Suprapubic skin (tissue), 4 donors: ENCODE data around the gene FNIP1. TPM values are rescaled to one million over a fixed set of nuclear protein-coding genes. Genes with fewer than 3 reads are reported as not detected.

Experiments used
- DNase-seq, 2 donors: peaks; one replicate each; pipeline ENCODE4 v3.0.0-alpha.2; 2019; ENCODE audit warnings: low spot score in 2 of 2
- H3K27ac ChIP-seq: fragments of 200-600 bp; sonication (generic); one replicate; pipeline ENCODE4 v1.5.1; 2019
- H3K27me3 ChIP-seq: fragments of 200-600 bp; sonication (generic); one replicate; pipeline ENCODE4 v1.5.1; 2019
- H3K36me3 ChIP-seq: fragments of 200-600 bp; sonication (generic); one replicate; pipeline ENCODE4 v1.5.1; 2019
- H3K4me1 ChIP-seq: fragments of 200-600 bp; sonication (generic); one replicate; pipeline ENCODE4 v1.5.1; 2019
- H3K4me3 ChIP-seq: fragments of 200-600 bp; sonication (generic); one replicate; pipeline ENCODE4 v1.5.1; 2019; ENCODE audit warnings: mild to moderate bottlenecking
- H3K9me3 ChIP-seq: fragments of 200-600 bp; sonication (generic); one replicate; pipeline ENCODE4 v1.5.1; 2019
- CTCF ChIP-seq, 2 donors: fragments of 200-600 bp in 1 of 2; fragments of 450-650 bp in 1 of 2; sonication (generic) in 1 of 2; IDR thresholded peaks; one replicate each; pipeline ENCODE4 v1.5.1; 2016 to 2019; ENCODE audit warnings: antibody characterized with exemption in 2 of 2, mild to moderate bottlenecking in 1 of 2, moderate library complexity in 1 of 2
- EP300 ChIP-seq: sonication (generic); formaldehyde crosslinking; IDR thresholded peaks from one replicate; pipeline ENCODE4 v1.6.1; 2017; ENCODE audit warnings: antibody characterized with exemption
- POLR2A ChIP-seq, 2 donors: fragments of 450-650 bp; IDR thresholded peaks; one replicate each; pipeline ENCODE4 v1.6.1; 2017; ENCODE audit warnings: antibody characterized with exemption in 2 of 2, mild to moderate bottlenecking in 2 of 2, moderate library complexity in 2 of 2
- POLR2AphosphoS5 ChIP-seq, 3 donors: sonication (generic); formaldehyde crosslinking; IDR thresholded peaks; one replicate each; pipeline ENCODE4 v1.6.1; 2017; ENCODE audit warnings: antibody characterized with exemption in 3 of 3
- WGBS: methylation state at CpG from one replicate; pipeline ENCODE4 v1.1.5; 2018; 5-methylcytosine and 5-hydroxymethylcytosine counted together
- total RNA-seq, 4 donors: library from RNA; depleted of rRNA; stranded (reverse); fragments of >200 nt; gene quantifications; one replicate each; pipeline ENCODE4 v1.1.0, GENCODE V29; 2016

Gene FNIP1
- total RNA-seq, 4 donors from 2014 or later: 24.6 to 65.4 (median 26.9) TPM

- no peak for DNase-seq
- no peaks in the 10 kb centered on the region for H3K36me3 ChIP-seq
- TF ChIP-seq POLR2AphosphoS5 (IDR thresholded peaks at IDR 0.05) (no peak), POLR2A (IDR thresholded peaks at IDR 0.05) (no peak), CTCF (IDR thresholded peaks at IDR 0.05) (no peak), EP300 (no peak)
- no peak overlapping the region for H3K27ac ChIP-seq
- no peaks in the 10 kb centered on the region for H3K27me3 ChIP-seq
- H3K9me3 ChIP-seq: no peaks in the 10 kb centered on the region
- H3K4me1 ChIP-seq: peaks cover 42% of the 10 kb centered on the region
- 93% methylated on average over 2 of the region's 2 CpGs for WGBS
- no peak overlapping the region for H3K4me3 ChIP-seq
Measured at GRCh38 chr5:131773805-131774204, 23.0 kb downstream of the FNIP1 start.

- H3K27ac ChIP-seq: no peak overlapping the region
- DNase-seq: no peak
- peaks cover 41% of the 10 kb centered on the region for H3K4me1 ChIP-seq
- TF ChIP-seq EP300 (no peak), POLR2AphosphoS5 (IDR thresholded peaks at IDR 0.05) (no peak), CTCF (IDR thresholded peaks at IDR 0.05) (no peak), POLR2A (IDR thresholded peaks at IDR 0.05) (no peak)
- no peak overlapping the region for H3K4me3 ChIP-seq
- H3K27me3 ChIP-seq: no peaks in the 10 kb centered on the region
- no peaks in the 10 kb centered on the region for H3K9me3 ChIP-seq
- no peaks in the 10 kb centered on the region for H3K36me3 ChIP-seq
- WGBS: 87% methylated on average over 4 of the region's 4 CpGs
Measured at GRCh38 chr5:131771692-131772091, 25.1 kb downstream of the FNIP1 start.

GRCh38 chr5:131769961-131770360, 26.9 kb downstream of the FNIP1 start:
- no peaks in the 10 kb centered on the region for H3K27me3 ChIP-seq
- H3K4me3 ChIP-seq: no peak overlapping the region
- no peaks in the 10 kb centered on the region for H3K9me3 ChIP-seq
- TF ChIP-seq EP300 (no peak), POLR2AphosphoS5 (IDR thresholded peaks at IDR 0.05) (no peak), POLR2A (IDR thresholded peaks at IDR 0.05) (no peak), CTCF (IDR thresholded peaks at IDR 0.05) (no peak)
- no peak for DNase-seq
- H3K4me1 ChIP-seq: peaks cover 35% of the 10 kb centered on the region
- 76% methylated on average over 1 of the region's 1 CpG for WGBS
- H3K36me3 ChIP-seq: no peaks in the 10 kb centered on the region
- H3K27ac ChIP-seq: no peak overlapping the region

- Histone ChIP-seq H3K4me3 (no peak overlapping the region), H3K27me3 (no peaks in the 10 kb centered on the region), H3K27ac (no peak overlapping the region), H3K9me3 (no peaks in the 10 kb centered on the region), H3K4me1 (peaks cover 30% of the 10 kb centered on the region), H3K36me3 (peaks cover under 1% of the 10 kb centered on the region)
- WGBS: 84% methylated on average over 1 of the region's 1 CpG
- no peak for DNase-seq
- TF ChIP-seq EP300 (no peak), POLR2AphosphoS5 (IDR thresholded peaks at IDR 0.05) (no peak), POLR2A (IDR thresholded peaks at IDR 0.05) (no peak), CTCF (IDR thresholded peaks at IDR 0.05) (no peak)
Measured at GRCh38 chr5:131769336-131769735, 27.5 kb downstream of the FNIP1 start.

GRCh38 chr5:131767891-131768290, 28.9 kb downstream of the FNIP1 start:
- TF ChIP-seq EP300: no peak
- TF ChIP-seq CTCF (IDR thresholded peaks at IDR 0.05): no peak
- Histone ChIP-seq H3K9me3 (peaks cover 4% of the 10 kb centered on the region), H3K36me3 (peaks cover 7% of the 10 kb centered on the region), H3K4me1 (peaks cover 23% of the 10 kb centered on the region), H3K4me3 (no peak overlapping the region), H3K27ac (no peak overlapping the region), H3K27me3 (no peaks in the 10 kb centered on the region)
- DNase-seq: no peak
